ENCODE data around the gene NAIF1. TPM values are rescaled to one million over a fixed set of nuclear protein-coding genes. Genes with fewer than 3 reads are reported as not detected.

The NAIF1 gene
- total RNA-seq, 4 donors from 2014 or later, result 7.4 to 26.1 (median 11.8) TPM

GRCh38 chr9:128098297-128099230 is 31.4 kb upstream of the NAIF1 start:
- peak; percentile 63 to 95 (median 94) for DNase-seq
- Histone ChIP-seq H3K4me1 (peaks cover 6 to 60% (median 8%) of the 10 kb centered on the region in 4 donors), H3K27me3 (no peaks in the 10 kb centered on the region), H3K36me3 (peaks cover 0 to 30% (median 0%) of the 10 kb centered on the region in 3 donors), H3K9me3 (no peaks in the 10 kb centered on the region), H3K27ac (peak overlapping the region; percentile 72 to 98 (median 88)), H3K4me3 (peak overlapping the region; percentile 15 to 69 (median 38))
- TF ChIP-seq POLR2A (IDR thresholded peaks at IDR 0.05) (peak; percentile 99 to 100), CTCF (IDR thresholded peaks at IDR 0.05) (no peak)

GRCh38 chr9:128097543-128098296 is 30.6 kb upstream of the NAIF1 start:
- peak overlapping the region in 3 of 4 donors; percentile 15 to 69 (median 57) for H3K4me3 ChIP-seq

GRCh38 chr9:128096616-128097536 is 29.8 kb upstream of the NAIF1 start:
- no peak for TF ChIP-seq CTCF (IDR thresholded peaks at IDR 0.05)

More at GRCh38 chr9:128097543-128098296, 30.6 kb upstream of the NAIF1 start:
- TF ChIP-seq POLR2A (IDR thresholded peaks at IDR 0.05) (no peak), CTCF (IDR thresholded peaks at IDR 0.05) (no peak)
- Histone ChIP-seq H3K27me3 (no peaks in the 10 kb centered on the region), H3K36me3 (peaks cover 0 to 21% (median 0%) of the 10 kb centered on the region in 3 donors), H3K9me3 (no peaks in the 10 kb centered on the region), H3K27ac (peak overlapping the region; percentile 72 to 98 (median 88)), H3K4me1 (peaks cover 0 to 61% (median 10%) of the 10 kb centered on the region in 4 donors)
- no peak for DNase-seq

GRCh38 chr9:128094950-128095544 is 27.9 kb upstream of the NAIF1 start:
- H3K27ac ChIP-seq, result peak overlapping the region; percentile 59 to 89 (median 73)
- H3K4me1 ChIP-seq, result peaks cover 0 to 65% (median 10%) of the 10 kb centered on the region in 4 donors
- DNase-seq, result no peak
- TF ChIP-seq CTCF (IDR thresholded peaks at IDR 0.05), result no peak
- TF ChIP-seq POLR2A (IDR thresholded peaks at IDR 0.05), result no peak
- H3K36me3 ChIP-seq, result no peaks in the 10 kb centered on the region
- no peaks in the 10 kb centered on the region for H3K27me3 ChIP-seq
- H3K4me3 ChIP-seq, result no peak overlapping the region
- H3K9me3 ChIP-seq, result no peaks in the 10 kb centered on the region

More at GRCh38 chr9:128096616-128097536, 29.8 kb upstream of the NAIF1 start:
- H3K4me3 ChIP-seq, result no peak overlapping the region
- no peak for DNase-seq
- no peaks in the 10 kb centered on the region for H3K27me3 ChIP-seq
- peaks cover 0 to 13% (median 0%) of the 10 kb centered on the region in 3 donors for H3K36me3 ChIP-seq
- peak overlapping the region; percentile 72 to 98 (median 88) for H3K27ac ChIP-seq
- H3K9me3 ChIP-seq, result no peaks in the 10 kb centered on the region
- H3K4me1 ChIP-seq, result peaks cover 0 to 63% (median 10%) of the 10 kb centered on the region in 4 donors
